Vagina (tissue), 2 donors: ENCODE measurements around the gene KRT74. TPM values are rescaled to one million over a fixed set of nuclear protein-coding genes. Genes with fewer than 3 reads are reported as not detected.

ENCODE experiments used
- DNase-seq, 2 donors: peaks; one replicate each; pipeline ENCODE4 v3.0.0-alpha.2; 2017; ENCODE audit errors: extremely low spot score in 2 of 2
- H3K27ac ChIP-seq: fragments of 200-600 bp; sonication (generic); one replicate; pipeline ENCODE4 v1.5.1; 2019
- H3K27me3 ChIP-seq: fragments of 200-600 bp; sonication (generic); one replicate; pipeline ENCODE4 v1.5.1; 2019
- H3K36me3 ChIP-seq, 2 donors: fragments of 200-600 bp; sonication (generic); one replicate each; pipeline ENCODE4 v1.5.1; 2017 to 2019
- H3K4me1 ChIP-seq: fragments of 200-600 bp; sonication (generic); one replicate; pipeline ENCODE4 v1.5.1; 2019
- H3K4me3 ChIP-seq, 2 donors: fragments of 200-600 bp; sonication (generic); 1 replicate in 1 of 2; 2 replicates in 1 of 2; pipeline ENCODE4 v1.5.1; 2016 to 2019
- H3K9me3 ChIP-seq: fragments of 200-600 bp; sonication (generic); one replicate; pipeline ENCODE4 v1.5.1; 2019
- CTCF ChIP-seq, 3 experiments: fragments of 450-650 bp in 2 of 3; fragments of 200-600 bp in 1 of 3; sonication (generic) in 1 of 3; IDR thresholded peaks; one replicate each; pipeline ENCODE4 v1.5.1; 2017 to 2019; ENCODE audit warnings: antibody characterized with exemption in 3 of 3, mild to moderate bottlenecking in 2 of 3, moderate library complexity in 2 of 3
- POLR2A ChIP-seq, 2 donors: fragments of 450-650 bp; IDR thresholded peaks; one replicate each; pipeline ENCODE4 v1.6.1; 2017; ENCODE audit warnings: antibody characterized with exemption in 2 of 2, mild to moderate bottlenecking in 2 of 2, moderate library complexity in 2 of 2
- POLR2AphosphoS5 ChIP-seq, 2 donors: sonication (generic); formaldehyde crosslinking; IDR thresholded peaks; one replicate each; pipeline ENCODE4 v1.9.0; 2017; ENCODE audit warnings: antibody characterized with exemption in 2 of 2, mild to moderate bottlenecking in 2 of 2, low read depth in 1 of 2; ENCODE audit not compliant: insufficient read depth in 1 of 2
- intact Hi-C: fragments of 100-400 bp; cut with DNase I; formaldehyde crosslinking; loops from one replicate; pipeline ENCODE4 v1.15.1; 2023
- total RNA-seq: library from RNA; depleted of rRNA; stranded (reverse); fragments of >200 nt; gene quantifications from one replicate; pipeline ENCODE4 v1.2.3, GENCODE V29; 2016

KRT74 gene
- total RNA-seq, 1 donor from 2014 or later: not detected

- Histone ChIP-seq H3K4me3 (no peak overlapping the region), H3K9me3 (no peaks in the 10 kb centered on the region), H3K4me1 (peaks cover 11% of the 10 kb centered on the region), H3K27ac (no peak overlapping the region), H3K27me3 (no peaks in the 10 kb centered on the region), H3K36me3 (no peaks in the 10 kb centered on the region)
- TF ChIP-seq CTCF (IDR thresholded peaks at IDR 0.05) (no peak), POLR2A (IDR thresholded peaks at IDR 0.05) (no peak), POLR2AphosphoS5 (IDR thresholded peaks at IDR 0.05; ENCODE audit: insufficient read depth in 1 of 2, low read depth in 1 of 2) (no peak)
- intact Hi-C loops: no loop called here
- no peak for DNase-seq
Observed at GRCh38 chr12:52530366-52530765, 43.3 kb downstream of the KRT74 start.

- intact Hi-C loops: no loop called here
- H3K27ac ChIP-seq: no peak overlapping the region
Observed at GRCh38 chr12:52529846-52530245, 43.8 kb downstream of the KRT74 start.

DNA sequence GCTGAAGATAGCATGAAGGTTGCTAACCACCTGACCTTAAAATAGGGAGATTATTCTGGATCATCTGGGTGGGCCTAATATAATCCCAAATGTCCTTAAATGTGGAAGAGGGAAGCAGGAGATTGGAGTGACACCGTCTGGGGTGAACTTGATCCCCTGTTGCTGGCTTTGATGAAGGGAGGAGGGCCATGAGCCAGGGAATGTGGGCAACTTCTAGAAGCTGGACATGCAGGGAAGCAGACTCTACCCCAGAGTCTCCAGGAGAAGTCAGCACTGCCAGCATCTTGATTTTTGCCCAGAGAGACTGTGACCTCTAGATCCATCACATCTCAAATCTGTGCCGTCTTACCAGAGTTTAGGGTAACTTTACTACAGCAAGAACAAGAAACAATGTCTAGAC lies 44.2 kb downstream of the KRT74 start:
- Histone ChIP-seq H3K36me3 (no peaks in the 10 kb centered on the region), H3K27me3 (no peaks in the 10 kb centered on the region), H3K4me1 (peaks cover 18% of the 10 kb centered on the region), H3K27ac (no peak overlapping the region), H3K4me3 (no peak overlapping the region), H3K9me3 (no peaks in the 10 kb centered on the region)
- DNase-seq: no peak
- TF ChIP-seq POLR2AphosphoS5 (IDR thresholded peaks at IDR 0.05; ENCODE audit: insufficient read depth in 1 of 2, low read depth in 1 of 2) (no peak), POLR2A (IDR thresholded peaks at IDR 0.05) (no peak)
- intact Hi-C loops: no loop called here

More at GRCh38 chr12:52529846-52530245, 43.8 kb downstream of the KRT74 start:
- peaks cover 15% of the 10 kb centered on the region for H3K4me1 ChIP-seq
- no peaks in the 10 kb centered on the region for H3K27me3 ChIP-seq
- no peak for TF ChIP-seq POLR2A (IDR thresholded peaks at IDR 0.05)
- TF ChIP-seq POLR2AphosphoS5 (IDR thresholded peaks at IDR 0.05; ENCODE audit: insufficient read depth in 1 of 2, low read depth in 1 of 2): no peak
- TF ChIP-seq CTCF (IDR thresholded peaks at IDR 0.05): no peak
- no peaks in the 10 kb centered on the region for H3K36me3 ChIP-seq
- no peak for DNase-seq
- H3K9me3 ChIP-seq: no peaks in the 10 kb centered on the region
- H3K4me3 ChIP-seq: no peak overlapping the region

DNA sequence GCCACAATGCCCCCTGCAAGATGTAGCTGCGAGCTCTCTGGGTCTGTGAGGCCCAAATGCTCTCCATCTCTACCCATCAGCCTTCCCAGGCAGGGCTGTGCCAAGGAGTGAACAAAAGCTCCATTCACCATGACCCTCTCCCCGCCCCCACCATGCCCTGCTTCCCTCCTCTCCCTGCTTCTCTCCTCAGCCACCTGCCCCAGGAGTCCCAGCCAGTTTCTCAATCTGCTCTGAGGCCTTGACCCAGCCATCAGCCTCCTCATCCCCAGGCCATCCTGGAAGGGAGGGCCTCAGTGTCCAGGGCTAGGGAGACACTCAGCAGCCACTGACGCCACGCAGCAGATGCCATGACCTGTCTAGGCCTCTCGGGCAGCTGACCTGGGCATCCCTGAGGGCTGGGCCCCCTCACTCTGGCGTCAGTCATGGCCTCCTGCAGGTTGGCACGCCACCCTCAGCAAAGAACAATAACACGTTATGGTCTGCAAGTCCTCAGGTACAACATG lies 45.0 kb downstream of the KRT74 start:
- Histone ChIP-seq H3K4me3 (no peak overlapping the region), H3K9me3 (no peaks in the 10 kb centered on the region), H3K4me1 (peaks cover 24% of the 10 kb centered on the region), H3K27me3 (no peaks in the 10 kb centered on the region), H3K27ac (no peak overlapping the region), H3K36me3 (no peaks in the 10 kb centered on the region)
- TF ChIP-seq CTCF (IDR thresholded peaks at IDR 0.05): no peak
- TF ChIP-seq POLR2A (IDR thresholded peaks at IDR 0.05): no peak
- no peak for TF ChIP-seq POLR2AphosphoS5 (IDR thresholded peaks at IDR 0.05; ENCODE audit: insufficient read depth in 1 of 2, low read depth in 1 of 2)
- intact Hi-C loops: no loop called here
- no peak for DNase-seq

GRCh38 chr12:52527121-52527800 lies 46.4 kb downstream of the KRT74 start:
- H3K27me3 ChIP-seq: no peaks in the 10 kb centered on the region

More at GRCh38 chr12:52527121-52527800, 46.4 kb downstream of the KRT74 start:
- Histone ChIP-seq H3K27ac (no peak overlapping the region), H3K9me3 (no peaks in the 10 kb centered on the region), H3K4me1 (peaks cover 24% of the 10 kb centered on the region), H3K4me3 (no peak overlapping the region), H3K36me3 (no peaks in the 10 kb centered on the region)
- intact Hi-C loops: no loop called here
- DNase-seq: peak; percentile 77 to 80
- TF ChIP-seq POLR2AphosphoS5 (IDR thresholded peaks at IDR 0.05; ENCODE audit: insufficient read depth in 1 of 2, low read depth in 1 of 2): no peak
- no peak for TF ChIP-seq POLR2A (IDR thresholded peaks at IDR 0.05)
- TF ChIP-seq CTCF (IDR thresholded peaks at IDR 0.05): no peak
